Spleen (tissue), 11 donors: ENCODE data around the gene APOL4. TPM values are rescaled to one million over a fixed set of nuclear protein-coding genes. Genes with fewer than 3 reads are reported as not detected.
"Not testable (repeated sequence)": the region's sequence is repeated elsewhere in the genome, so short reads cannot be mapped to it uniquely, and the experiment has no call there.

Experiments
- DNase-seq: peaks from one replicate; pipeline ENCODE4 v3.0.0-alpha.2; 2020
- H3K27ac ChIP-seq, 8 donors: fragments of 200-600 bp; sonication (generic) in 7 of 8; 1 replicate in 4 of 8; 2 replicates in 4 of 8; pipeline versions ENCODE4 v1.5.0 to v1.8.0; 2016 to 2021; ENCODE audit warnings: inconsistent platforms in 4 of 8, mild to moderate bottlenecking in 4 of 8, moderate library complexity in 1 of 8
- H3K27me3 ChIP-seq, 7 donors: fragments of 200-600 bp; sonication (generic) in 6 of 7; replicated peaks in 1 of 7; 1 replicate in 4 of 7; 2 replicates in 3 of 7; pipeline versions ENCODE4 v1.5.0 to v1.8.0; 2016 to 2021; ENCODE audit warnings: inconsistent platforms in 3 of 7, mild to moderate bottlenecking in 1 of 7
- H3K36me3 ChIP-seq, 6 donors: fragments of 200-600 bp; sonication (generic) in 5 of 6; 1 replicate in 4 of 6; 2 replicates in 2 of 6; pipeline versions ENCODE4 v1.5.0 to v1.8.0; 2016 to 2021; ENCODE audit warnings: inconsistent platforms in 2 of 6
- H3K4me1 ChIP-seq, 6 donors: fragments of 200-600 bp; sonication (generic) in 5 of 6; 1 replicate in 3 of 6; 2 replicates in 3 of 6; pipeline versions ENCODE4 v1.5.0 to v1.8.0; 2016 to 2021; ENCODE audit warnings: inconsistent platforms in 3 of 6
- H3K4me3 ChIP-seq, 8 donors: fragments of 200-600 bp; sonication (generic) in 7 of 8; 1 replicate in 4 of 8; 2 replicates in 4 of 8; pipeline versions ENCODE4 v1.5.0 to v1.8.0; 2016 to 2021; ENCODE audit warnings: inconsistent platforms in 4 of 8, mild to moderate bottlenecking in 4 of 8, moderate library complexity in 2 of 8
- H3K9me3 ChIP-seq, 8 donors: fragments of 200-600 bp; sonication (generic) in 7 of 8; 1 replicate in 4 of 8; 2 replicates in 4 of 8; pipeline versions ENCODE4 v1.5.0 to v1.8.0; 2016 to 2021; ENCODE audit warnings: inconsistent platforms in 4 of 8
- POLR2A ChIP-seq, 3 donors: fragments of 450-650 bp; IDR thresholded peaks; one replicate each; pipeline ENCODE4 v1.5.1; 2017; ENCODE audit warnings: antibody characterized with exemption in 3 of 3, mild to moderate bottlenecking in 1 of 3
- POLR2AphosphoS5 ChIP-seq, 3 donors: sonication (generic); formaldehyde crosslinking; IDR thresholded peaks; one replicate each; pipeline ENCODE4 v1.5.1; 2017; ENCODE audit warnings: antibody characterized with exemption in 3 of 3
- WGBS, 5 donors: extraction: QIAGEN DNeasy Blood & Tissue Kit in 3 of 5; methylation state at CpG; one replicate each; pipeline versions ENCODE4 v1.1.5 to v1.1.7; 2013 to 2018; 5-methylcytosine and 5-hydroxymethylcytosine counted together
- intact Hi-C: fragments of 100-400 bp; cut with DNase I; formaldehyde crosslinking; loops from one replicate; pipeline ENCODE4 v1.15.0; 2023; ENCODE audit warnings: low total_unique reads
- polyA plus RNA-seq, 3 donors: library from polyadenylated mRNA; stranded (reverse); fragments of 200-250 nt; gene quantifications; one replicate each; pipeline ENCODE4 v1.2.1, GENCODE V29; 2013
- total RNA-seq, 7 donors: library from RNA; depleted of rRNA in 3 of 7; stranded (reverse); fragments of >200 nt in 3 of 7; fragmentation: NEBNext Ultra II Directional in 4 of 7; extraction: Animal tissue kit (Norgen Biotek cat#: 25700) in 4 of 7; gene quantifications; one replicate each; pipeline versions ENCODE4 v1.1.0 to v1.2.1, GENCODE V29; 2016 to 2021
- TF ChIP-seq, protein P1 (sequence below), 11 experiments: fragments of 200-600 bp in 7 of 11; fragments of 450-650 bp in 4 of 11; sonication (generic) in 4 of 11; IDR thresholded peaks in 8 of 11; conservative IDR thresholded peaks in 3 of 11; 1 replicate in 7 of 11; 2 replicates in 4 of 11; pipeline versions ENCODE4 v1.4.0 to v1.8.0; 2016 to 2021; ENCODE audit warnings: antibody characterized with exemption in 11 of 11, inconsistent platforms in 4 of 11, mild to moderate bottlenecking in 1 of 11
- donor health status: healthy with polysubstance abuse.
- donor health status: DM: no; HTN: no; CAD: no; lungs with moderate emphysema.
- donor health status: DM: no; HTN: no; CAD: no.
- donor health status: Bipolar disorder and iron deficiency.
- donor health status: healthy.
- donor health status: DM: no; HTN: no; CAD: no.
- donor health status: DM: yes; HTN: yes; CAD: no.

Gene APOL4
- total and polyA plus RNA-seq, 10 donors: 2.5 to 14.4 (median 3.9) TPM; not detected in 1

DNA sequence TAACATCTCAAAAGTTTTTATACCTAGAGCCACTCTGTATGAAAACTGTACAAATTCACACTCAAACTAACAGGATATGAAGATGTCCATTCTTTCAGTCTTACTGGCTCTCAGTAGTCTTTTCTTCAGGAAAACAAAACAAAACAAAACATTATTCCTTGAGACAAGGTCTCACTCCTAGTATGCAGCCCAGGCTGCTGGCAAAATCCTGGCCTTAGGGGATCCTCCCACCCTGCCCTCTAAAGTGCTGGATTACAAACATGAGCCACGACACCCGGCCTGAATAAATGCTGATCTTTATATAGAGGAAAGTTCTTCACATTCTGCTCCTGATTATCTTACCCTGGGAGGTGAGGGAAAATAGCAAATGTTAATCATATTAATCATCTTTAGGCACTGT, 32.6 kb upstream of the APOL4 start:
- Histone ChIP-seq H3K27ac (peak overlapping the region in 1 of 8 donors; percentile 33), H3K27me3 (no peaks in the 10 kb centered on the region), H3K4me3 (no peak overlapping the region), H3K9me3 (no peaks in the 10 kb centered on the region), H3K36me3 (peaks cover 0 to 88% (median 54%) of the 10 kb centered on the region in 6 donors), H3K4me1 (peaks cover 24 to 78% (median 54%) of the 10 kb centered on the region in 6 donors)
- intact Hi-C loops: no loop called here
- TF ChIP-seq, protein P1, sequence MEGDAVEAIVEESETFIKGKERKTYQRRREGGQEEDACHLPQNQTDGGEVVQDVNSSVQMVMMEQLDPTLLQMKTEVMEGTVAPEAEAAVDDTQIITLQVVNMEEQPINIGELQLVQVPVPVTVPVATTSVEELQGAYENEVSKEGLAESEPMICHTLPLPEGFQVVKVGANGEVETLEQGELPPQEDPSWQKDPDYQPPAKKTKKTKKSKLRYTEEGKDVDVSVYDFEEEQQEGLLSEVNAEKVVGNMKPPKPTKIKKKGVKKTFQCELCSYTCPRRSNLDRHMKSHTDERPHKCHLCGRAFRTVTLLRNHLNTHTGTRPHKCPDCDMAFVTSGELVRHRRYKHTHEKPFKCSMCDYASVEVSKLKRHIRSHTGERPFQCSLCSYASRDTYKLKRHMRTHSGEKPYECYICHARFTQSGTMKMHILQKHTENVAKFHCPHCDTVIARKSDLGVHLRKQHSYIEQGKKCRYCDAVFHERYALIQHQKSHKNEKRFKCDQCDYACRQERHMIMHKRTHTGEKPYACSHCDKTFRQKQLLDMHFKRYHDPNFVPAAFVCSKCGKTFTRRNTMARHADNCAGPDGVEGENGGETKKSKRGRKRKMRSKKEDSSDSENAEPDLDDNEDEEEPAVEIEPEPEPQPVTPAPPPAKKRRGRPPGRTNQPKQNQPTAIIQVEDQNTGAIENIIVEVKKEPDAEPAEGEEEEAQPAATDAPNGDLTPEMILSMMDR (IDR thresholded peaks at IDR 0.05 in 8 of 11, conservative IDR thresholded peaks at IDR 0.05 in 3 of 11): no peak
- TF ChIP-seq POLR2A (IDR thresholded peaks at IDR 0.05) (no peak), POLR2AphosphoS5 (IDR thresholded peaks at IDR 0.05) (no peak)
- DNase-seq: no peak
- 79 to 85% (median 84%) methylated on average over 2 of the region's 2 CpGs for WGBS, 5 donors

DNA sequence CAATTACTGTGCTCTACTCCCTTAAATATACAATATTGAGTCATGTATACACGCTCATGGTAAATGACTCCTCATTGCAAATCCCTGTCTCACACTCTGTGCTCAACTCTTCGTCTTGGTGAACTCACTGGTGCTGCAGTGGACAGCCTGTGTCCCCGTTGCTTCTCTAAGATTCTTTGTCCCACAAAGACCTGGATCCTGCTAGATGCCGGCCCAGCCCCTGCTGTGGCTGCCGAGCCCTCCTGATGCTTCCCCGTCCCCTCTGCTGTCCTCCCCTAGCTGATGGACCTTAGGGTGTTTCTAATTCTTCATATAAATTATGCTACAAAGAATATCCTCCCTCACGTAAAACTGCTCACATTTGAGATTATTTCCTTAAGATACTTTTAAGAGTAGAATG, 32.2 kb upstream of the APOL4 start:
- H3K27me3 ChIP-seq: no peaks in the 10 kb centered on the region
- H3K4me1 ChIP-seq: peaks cover 24 to 76% (median 54%) of the 10 kb centered on the region in 6 donors
- H3K36me3 ChIP-seq: peaks cover 0 to 92% (median 58%) of the 10 kb centered on the region in 6 donors
- H3K4me3 ChIP-seq: no peak overlapping the region
- no peaks in the 10 kb centered on the region for H3K9me3 ChIP-seq
- WGBS, 5 donors: 90 to 95% (median 91%) methylated on average over 7 of the region's 7 CpGs
- no peak for TF ChIP-seq POLR2A (IDR thresholded peaks at IDR 0.05)
- TF ChIP-seq, protein P1 (IDR thresholded peaks at IDR 0.05 in 8 of 11, conservative IDR thresholded peaks at IDR 0.05 in 3 of 11): no peak
- no peak for TF ChIP-seq POLR2AphosphoS5 (IDR thresholded peaks at IDR 0.05)
- no peak for DNase-seq
- intact Hi-C loops: no loop called here
- H3K27ac ChIP-seq: peak overlapping the region in 3 of 8 donors; percentile 41 to 61 (median 53)

DNA sequence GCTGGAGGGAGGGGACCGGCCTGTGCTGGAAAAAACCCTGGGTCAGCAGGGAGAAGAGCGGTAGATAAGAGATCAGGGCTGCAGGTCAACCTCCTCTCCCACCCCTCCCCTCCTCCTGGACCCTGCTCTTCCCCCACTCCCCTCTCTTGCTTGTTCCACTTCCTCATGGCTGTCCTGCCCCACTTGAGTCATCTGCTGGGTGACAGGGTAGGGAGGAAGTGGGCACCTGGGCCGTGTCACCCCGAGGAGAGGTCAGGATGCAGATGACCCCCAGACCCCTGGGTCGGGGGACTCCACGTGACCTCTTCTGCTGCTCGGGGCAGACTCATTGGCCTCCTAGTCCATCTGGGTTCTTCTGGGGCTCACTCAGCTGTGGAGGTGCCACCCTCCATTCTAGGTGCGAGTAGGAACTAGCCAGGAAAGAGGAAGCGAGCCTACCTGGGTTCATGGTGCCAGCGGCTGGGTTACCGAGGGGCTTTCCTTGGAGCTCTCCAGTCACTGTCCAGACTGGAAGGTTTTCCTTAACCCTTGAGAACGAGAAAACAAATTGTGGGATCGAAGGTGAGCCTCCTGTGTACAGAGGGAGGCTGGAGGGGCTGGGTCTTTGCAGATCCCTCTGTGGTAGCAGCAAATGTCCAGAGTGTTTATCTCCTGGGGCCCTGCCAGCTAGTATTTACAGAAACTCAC, 31.2 kb upstream of the APOL4 start:
- TF ChIP-seq POLR2AphosphoS5 (IDR thresholded peaks at IDR 0.05): peak in 2 of 3 donors; percentile 14 to 17
- TF ChIP-seq, protein P1 (IDR thresholded peaks at IDR 0.05 in 8 of 11, conservative IDR thresholded peaks at IDR 0.05 in 3 of 11): no peak
- no peak for TF ChIP-seq POLR2A (IDR thresholded peaks at IDR 0.05)
- H3K4me3 ChIP-seq: peak overlapping the region in 1 of 8 donors; percentile 32
- peaks cover 22 to 66% (median 45%) of the 10 kb centered on the region in 6 donors for H3K4me1 ChIP-seq
- no peaks in the 10 kb centered on the region for H3K27me3 ChIP-seq
- H3K36me3 ChIP-seq: peaks cover 0 to 100% (median 67%) of the 10 kb centered on the region in 6 donors
- 62 to 82% (median 68%) methylated on average over 12 to 13 of the region's 13 CpGs for WGBS, 5 donors
- no peaks in the 10 kb centered on the region for H3K9me3 ChIP-seq
- peak overlapping the region in 4 of 8 donors; percentile 13 to 61 (median 47) for H3K27ac ChIP-seq
- intact Hi-C loops: no loop called here
- no peak for DNase-seq

DNA sequence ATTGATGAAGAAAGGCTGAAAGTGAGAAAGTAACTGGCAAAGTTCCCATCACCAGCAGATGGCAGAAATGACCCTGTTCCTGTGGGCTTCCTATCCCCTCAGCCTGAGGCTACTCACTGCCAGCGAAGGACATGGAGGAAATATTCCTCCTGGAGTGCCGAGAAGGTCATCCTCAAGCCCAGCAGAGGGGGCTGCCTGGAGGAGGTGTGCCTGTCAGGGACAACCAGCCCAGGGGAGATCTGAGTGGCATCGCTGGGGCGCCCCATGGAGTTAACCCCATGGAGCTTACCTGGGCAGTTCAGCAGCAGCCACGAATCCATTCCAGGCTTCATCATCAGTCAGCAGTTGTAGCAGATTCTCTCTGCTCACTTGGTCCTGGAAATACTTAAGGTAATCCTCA, 29.4 kb upstream of the APOL4 start:
- intact Hi-C loops, DNase-seq, H3K9me3 ChIP-seq, H3K27me3 ChIP-seq, H3K4me3 ChIP-seq: not testable (repeated sequence)
- WGBS, 5 donors: 68 to 84% (median 78%) methylated on average over 4 to 5 of the region's 5 CpGs
- Histone ChIP-seq H3K4me1 (peaks cover 4 to 48% (median 27%) of the 10 kb centered on the region in 6 donors), H3K27ac (peak overlapping the region in 1 of 8 donors; percentile 27), H3K36me3 (peaks cover 0 to 100% (median 71%) of the 10 kb centered on the region in 6 donors)

DNA sequence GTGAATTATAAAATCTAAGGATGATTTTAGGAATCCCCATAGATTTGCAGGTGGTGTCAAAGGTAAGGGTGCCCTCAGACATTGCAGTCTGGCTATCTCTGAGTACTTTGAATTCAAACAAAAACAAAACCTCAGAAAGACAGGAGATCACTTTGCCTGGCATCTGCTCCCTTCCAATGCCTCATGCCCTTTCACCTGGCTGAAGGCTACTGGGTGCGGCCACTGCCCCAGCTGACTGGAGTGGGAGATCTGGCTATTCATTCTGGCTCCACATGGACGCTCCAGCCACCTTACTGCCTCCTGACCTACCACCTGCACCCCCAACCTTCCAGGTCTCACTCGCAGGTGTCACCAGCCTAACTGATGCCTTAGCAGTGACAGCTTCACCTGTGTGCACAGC, 28.0 kb upstream of the APOL4 start:
- not testable (repeated sequence) for H3K4me3 ChIP-seq
- peaks cover 0 to 98% (median 70%) of the 10 kb centered on the region in 6 donors for H3K36me3 ChIP-seq

More for the DNA sequence above, 28.0 kb upstream of the APOL4 start:
- H3K9me3 ChIP-seq, intact Hi-C loops, H3K27me3 ChIP-seq, H3K27ac ChIP-seq, DNase-seq: not testable (repeated sequence)
- WGBS, 5 donors: 90 to 98% (median 94%) methylated on average over 3 of the region's 3 CpGs
- H3K4me1 ChIP-seq: peaks cover 0 to 34% (median 17%) of the 10 kb centered on the region in 6 donors
